Urinary bladder (tissue), 4 donors: ENCODE data around the gene SKAP1. TPM values are rescaled to one million over a fixed set of nuclear protein-coding genes. Genes with fewer than 3 reads are reported as not detected.
"Not testable (repeated sequence)": the region's sequence is repeated elsewhere in the genome, so short reads cannot be mapped to it uniquely, and the experiment has no call there.

ENCODE experiments used
- DNase-seq: peaks from one replicate; pipeline ENCODE4 v3.0.0-alpha.2; 2015; ENCODE audit errors: extremely low spot score
- H3K27ac ChIP-seq: one replicate; pipeline ENCODE4 v1.5.1; 2013; ENCODE audit warnings: low read depth, mild to moderate bottlenecking, moderate library complexity
- H3K36me3 ChIP-seq: one replicate; pipeline ENCODE4 v1.6.1; 2013; ENCODE audit warnings: mild to moderate bottlenecking, moderate library complexity; ENCODE audit not compliant: insufficient read depth
- H3K4me1 ChIP-seq: one replicate; pipeline ENCODE4 v1.6.1; 2013; ENCODE audit warnings: mild to moderate bottlenecking, moderate library complexity; ENCODE audit not compliant: insufficient read depth
- H3K4me3 ChIP-seq: one replicate; pipeline ENCODE4 v1.5.1; 2013; ENCODE audit warnings: low read depth, low read length
- WGBS: extraction: QIAGEN DNeasy Blood & Tissue Kit; methylation state at CpG from one replicate; pipeline ENCODE4 v1.1.7; 2013; 5-methylcytosine and 5-hydroxymethylcytosine counted together
- polyA plus RNA-seq: library from polyadenylated mRNA; stranded (reverse); fragments of 200-250 nt; gene quantifications from one replicate; pipeline ENCODE4 v1.2.3, GENCODE V29; 2013
- total RNA-seq: library from RNA; depleted of rRNA; stranded (reverse); fragments of >200 nt; gene quantifications from one replicate; pipeline ENCODE4 v1.2.3, GENCODE V29; 2014
- donor health status: healthy with polysubstance abuse.
- donor health status: healthy.

The SKAP1 gene
- total and polyA plus RNA-seq, 2 donors: 1.7 to 2.1 TPM

GRCh38 chr17:48440669-48441068 lies 10.7 kb upstream of the SKAP1 start:
- Histone ChIP-seq H3K4me3 (no peak overlapping the region), H3K27ac (no peak overlapping the region), H3K4me1 (no peaks in the 10 kb centered on the region), H3K36me3 (no peaks in the 10 kb centered on the region)
- WGBS: 85% methylated on average over 2 of the region's 2 CpGs
- no peak for DNase-seq

DNA sequence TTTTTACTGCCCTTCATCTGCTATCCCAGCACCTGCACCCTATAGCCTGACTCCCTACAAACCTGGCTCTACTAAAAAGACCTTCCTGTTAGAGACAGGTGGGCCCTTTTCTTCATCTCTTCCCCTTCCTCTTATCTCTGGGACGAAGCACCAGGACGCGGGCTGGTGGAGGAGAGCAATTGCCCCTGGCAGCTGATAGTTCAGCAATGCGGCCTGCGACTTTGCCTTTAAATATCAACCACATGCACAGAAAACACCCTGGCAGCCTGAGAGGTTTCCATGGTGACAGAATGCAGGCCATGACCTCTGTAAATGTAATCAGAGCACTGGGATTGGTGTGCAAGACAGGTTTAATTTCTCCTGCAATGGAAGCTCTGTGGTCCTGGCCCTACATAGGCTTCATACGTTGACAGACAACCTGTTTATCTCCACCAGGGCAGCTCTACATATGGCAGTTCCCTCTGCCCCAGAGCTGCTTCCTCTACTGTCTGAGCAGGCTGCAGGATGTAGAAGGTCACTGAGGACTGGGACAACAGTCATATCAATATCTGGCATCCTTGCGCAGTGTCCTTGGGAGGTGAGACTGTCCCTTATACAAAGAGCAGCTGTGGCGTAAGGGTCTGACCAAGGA lies 10.0 kb upstream of the SKAP1 start:
- H3K4me3 ChIP-seq: no peak overlapping the region
- H3K4me1 ChIP-seq: no peaks in the 10 kb centered on the region
- no peaks in the 10 kb centered on the region for H3K36me3 ChIP-seq
- DNase-seq: no peak
- no peak overlapping the region for H3K27ac ChIP-seq
- WGBS: 64% methylated on average over 8 of the region's 8 CpGs

GRCh38 chr17:48439110-48439850 lies 9.3 kb upstream of the SKAP1 start:
- no peaks in the 10 kb centered on the region for H3K36me3 ChIP-seq
- no peaks in the 10 kb centered on the region for H3K4me1 ChIP-seq
- H3K27ac ChIP-seq: no peak overlapping the region
- DNase-seq: no peak
- H3K4me3 ChIP-seq: no peak overlapping the region
- 83% methylated on average over 3 of the region's 3 CpGs for WGBS

DNA sequence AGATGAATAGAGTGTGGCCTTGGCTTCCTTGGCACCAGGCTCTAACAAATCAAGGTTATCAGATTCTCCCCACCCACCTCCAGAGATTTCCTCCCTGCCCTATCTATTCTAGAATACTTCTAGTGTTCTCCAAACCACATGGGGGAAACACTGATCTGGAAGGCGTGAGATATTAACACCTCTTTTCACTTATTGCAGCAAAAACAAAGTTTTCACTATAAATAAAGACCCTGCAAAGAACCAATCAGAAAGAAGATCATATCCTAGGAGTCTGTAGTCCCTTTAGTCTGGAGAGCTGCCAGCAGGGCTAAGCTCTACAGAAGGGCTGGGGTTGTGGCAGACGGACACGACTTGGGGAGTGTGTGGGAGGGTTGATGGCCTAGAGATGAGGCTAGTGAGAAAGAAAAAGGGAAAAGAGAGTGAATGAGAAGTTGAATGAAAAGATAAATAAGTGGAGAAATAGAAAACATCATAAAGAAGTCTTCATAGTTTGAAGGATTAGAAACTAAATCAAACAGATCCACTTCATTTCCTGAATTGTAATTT lies 8.6 kb upstream of the SKAP1 start:
- 38% methylated on average over 3 of the region's 3 CpGs for WGBS
- DNase-seq: no peak
- no peak overlapping the region for H3K4me3 ChIP-seq
- no peak overlapping the region for H3K27ac ChIP-seq
- no peaks in the 10 kb centered on the region for H3K4me1 ChIP-seq
- H3K36me3 ChIP-seq: no peaks in the 10 kb centered on the region

DNA sequence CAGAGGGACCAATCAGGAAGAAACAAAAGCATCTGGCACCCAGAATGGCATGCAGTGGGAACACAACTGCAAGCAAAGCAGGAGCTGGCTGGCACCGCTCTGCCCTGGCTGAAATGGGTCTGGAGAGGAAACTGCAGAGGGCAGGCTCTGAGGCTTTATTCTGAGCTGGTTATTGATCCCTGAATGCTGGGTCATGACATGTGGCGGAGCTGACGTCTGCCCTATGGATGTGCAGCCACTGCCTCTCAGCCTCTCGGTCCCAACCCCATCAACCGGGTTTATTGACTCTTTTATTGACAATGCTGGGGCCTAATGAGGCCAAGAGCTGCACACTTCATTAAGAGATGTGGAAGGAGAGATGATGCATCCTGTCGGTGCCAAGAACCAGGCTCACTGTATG lies 3.9 kb upstream of the SKAP1 start:
- no peaks in the 10 kb centered on the region for H3K4me1 ChIP-seq
- DNase-seq: no peak
- H3K36me3 ChIP-seq: no peaks in the 10 kb centered on the region
- no peak overlapping the region for H3K27ac ChIP-seq
- H3K4me3 ChIP-seq: no peak overlapping the region
- WGBS: 72% methylated on average over 6 of the region's 6 CpGs

GRCh38 chr17:48432820-48433775 lies 3.1 kb upstream of the SKAP1 start:
- H3K4me1 ChIP-seq: no peaks in the 10 kb centered on the region
- H3K36me3 ChIP-seq: no peaks in the 10 kb centered on the region
- no peak overlapping the region for H3K27ac ChIP-seq
- no peak for DNase-seq
- WGBS: 46% methylated on average over 11 of the region's 11 CpGs
- no peak overlapping the region for H3K4me3 ChIP-seq

DNA sequence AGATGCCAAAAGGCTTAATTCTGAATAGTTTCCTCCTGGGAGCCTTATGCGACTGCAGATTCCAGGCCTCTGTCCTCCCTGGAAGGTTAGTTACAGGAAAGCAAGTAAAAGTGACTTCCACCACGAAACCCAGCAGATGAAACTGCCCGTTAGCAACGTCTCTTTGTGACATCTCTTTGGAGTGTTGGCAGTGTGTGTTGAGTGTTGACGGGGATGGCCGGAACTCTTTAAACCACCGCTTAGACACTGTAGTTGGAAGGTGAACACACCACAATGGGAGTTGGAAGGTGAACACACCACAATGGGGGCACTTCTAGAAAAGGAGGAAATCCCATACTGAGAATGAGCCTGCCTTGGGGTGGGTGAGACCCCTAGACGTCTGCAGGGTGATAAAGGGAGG lies 858 bp downstream of the SKAP1 start:
- Histone ChIP-seq H3K27ac (no peak overlapping the region), H3K4me1 (no peaks in the 10 kb centered on the region), H3K36me3 (no peaks in the 10 kb centered on the region), H3K4me3 (peak overlapping the region; percentile 23)
- no peak for DNase-seq
- WGBS: 69% methylated on average over 8 of the region's 8 CpGs

- H3K36me3 ChIP-seq: no peaks in the 10 kb centered on the region
- no peaks in the 10 kb centered on the region for H3K4me1 ChIP-seq
- H3K4me3 ChIP-seq: no peak overlapping the region
- DNase-seq: no peak
- H3K27ac ChIP-seq: no peak overlapping the region
Measured at GRCh38 chr17:48427598-48427997, 2.4 kb downstream of the SKAP1 start.

DNA sequence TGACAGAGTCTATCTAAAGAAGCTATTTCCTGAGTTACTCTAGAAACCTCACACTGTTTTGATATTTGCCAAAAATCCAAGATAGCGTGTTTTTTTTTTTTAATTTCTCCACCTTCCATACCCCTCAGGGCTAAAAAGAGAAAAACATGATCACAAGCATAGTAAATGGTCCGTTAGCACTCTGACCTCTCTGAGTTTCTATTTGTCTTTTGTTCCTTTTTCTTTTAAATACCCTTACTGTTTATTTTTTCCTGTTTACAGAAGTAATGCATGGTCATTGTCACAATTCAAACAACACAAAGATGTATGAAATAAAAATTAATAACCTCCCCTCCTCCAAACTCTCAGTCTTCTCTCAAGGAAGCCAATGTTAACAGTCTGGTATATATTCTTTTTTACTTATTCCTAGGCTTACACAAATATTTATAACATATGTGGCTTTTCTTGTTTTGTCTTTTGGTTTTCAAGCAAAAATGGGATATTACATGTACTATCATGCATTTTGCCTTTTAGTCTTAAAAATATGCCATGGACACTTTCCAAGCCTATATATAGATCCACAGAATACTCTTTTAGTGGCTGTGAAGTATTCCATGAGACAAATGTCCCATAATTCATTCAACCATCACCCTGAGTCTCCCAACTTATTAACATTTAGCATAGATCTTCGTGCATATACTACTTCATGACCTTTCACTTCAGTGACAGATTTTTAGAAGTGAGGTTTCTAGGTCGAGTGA lies 3.1 kb downstream of the SKAP1 start:
- H3K36me3 ChIP-seq: no peaks in the 10 kb centered on the region
- WGBS: 71% methylated on average over 4 of the region's 4 CpGs
- no peak for DNase-seq

DNA sequence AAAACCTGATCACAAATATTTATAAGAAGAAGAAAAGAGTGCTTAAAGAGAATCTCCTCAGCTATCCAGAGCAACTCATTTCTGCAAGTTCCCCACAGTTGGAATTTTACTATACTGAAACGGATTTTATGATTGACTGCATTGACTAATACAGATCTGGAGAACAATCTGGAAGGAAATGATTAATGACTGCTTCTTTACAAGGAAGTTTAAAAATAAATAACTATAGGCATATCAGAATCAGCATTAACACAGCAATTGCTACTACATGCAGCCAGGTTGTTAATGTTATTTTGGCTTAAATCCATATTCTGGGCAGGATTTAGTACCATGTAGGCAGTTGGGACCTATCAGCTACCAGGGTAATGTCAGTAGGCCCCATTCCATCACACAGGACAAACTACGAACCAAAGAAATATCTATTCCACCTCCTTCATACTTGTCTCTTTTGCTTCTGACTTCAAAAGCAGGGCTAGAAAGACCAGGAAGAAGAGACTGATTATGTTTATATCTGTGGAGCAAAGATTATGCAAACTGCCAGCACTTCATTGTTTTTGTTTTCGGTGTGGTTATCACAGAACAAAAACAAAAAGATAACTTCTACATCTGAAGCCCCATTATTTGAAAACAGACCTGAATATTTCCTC lies 3.9 kb downstream of the SKAP1 start:
- no peaks in the 10 kb centered on the region for H3K4me1 ChIP-seq
- H3K27ac ChIP-seq: no peak overlapping the region
- no peak overlapping the region for H3K4me3 ChIP-seq
- WGBS: 49% methylated on average over 3 of the region's 3 CpGs
- DNase-seq: no peak
- H3K36me3 ChIP-seq: no peaks in the 10 kb centered on the region

More for the DNA sequence above, 3.1 kb downstream of the SKAP1 start:
- H3K4me1 ChIP-seq: no peaks in the 10 kb centered on the region
- no peak overlapping the region for H3K27ac ChIP-seq
- H3K4me3 ChIP-seq: no peak overlapping the region

DNA sequence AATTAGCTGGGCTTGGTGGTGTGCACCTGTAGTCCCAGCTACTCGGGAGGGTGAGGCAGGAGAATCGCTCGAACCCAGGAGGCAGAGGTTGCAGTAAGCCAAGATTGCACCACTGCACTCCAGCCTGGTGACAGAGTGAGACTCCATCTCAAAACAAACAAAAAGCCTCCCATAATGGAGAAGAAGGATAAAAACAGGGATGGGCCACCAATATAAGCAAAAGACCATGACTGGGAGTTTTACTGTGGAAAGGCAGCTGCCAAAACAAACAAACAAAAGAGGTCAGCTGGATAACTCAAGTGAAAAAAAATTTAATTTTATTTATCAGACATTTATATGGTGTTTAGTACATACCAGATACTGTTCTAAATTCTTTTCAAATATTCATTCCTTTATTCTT lies 8.0 kb downstream of the SKAP1 start:
- H3K27ac ChIP-seq, H3K4me3 ChIP-seq, H3K36me3 ChIP-seq, H3K4me1 ChIP-seq, DNase-seq: not testable (repeated sequence)
- WGBS: 89% methylated on average over 3 of the region's 3 CpGs

DNA sequence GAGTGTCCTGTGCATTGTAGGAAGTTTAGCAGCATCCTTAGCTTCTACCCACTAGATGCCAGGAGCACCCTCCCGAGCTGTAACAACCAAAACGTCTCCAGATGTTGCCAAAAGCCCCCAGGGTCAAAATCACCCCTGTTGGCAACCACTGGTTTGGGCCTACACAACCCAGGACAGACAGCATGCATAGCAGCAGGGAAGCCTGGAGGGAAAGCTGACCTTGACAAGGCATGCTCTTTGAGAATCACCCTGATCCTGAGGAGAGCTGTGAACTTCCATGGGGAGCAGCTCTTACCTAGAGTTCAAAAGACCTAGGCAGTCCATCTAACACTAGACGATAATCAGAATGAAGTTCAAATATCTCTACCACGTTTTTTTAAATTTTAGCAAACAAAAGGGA lies 9.2 kb downstream of the SKAP1 start:
- no peak for DNase-seq
- H3K27ac ChIP-seq: no peak overlapping the region
- no peak overlapping the region for H3K4me3 ChIP-seq
- no peaks in the 10 kb centered on the region for H3K4me1 ChIP-seq
- 70% methylated on average over 4 of the region's 4 CpGs for WGBS
- H3K36me3 ChIP-seq: no peaks in the 10 kb centered on the region

DNA sequence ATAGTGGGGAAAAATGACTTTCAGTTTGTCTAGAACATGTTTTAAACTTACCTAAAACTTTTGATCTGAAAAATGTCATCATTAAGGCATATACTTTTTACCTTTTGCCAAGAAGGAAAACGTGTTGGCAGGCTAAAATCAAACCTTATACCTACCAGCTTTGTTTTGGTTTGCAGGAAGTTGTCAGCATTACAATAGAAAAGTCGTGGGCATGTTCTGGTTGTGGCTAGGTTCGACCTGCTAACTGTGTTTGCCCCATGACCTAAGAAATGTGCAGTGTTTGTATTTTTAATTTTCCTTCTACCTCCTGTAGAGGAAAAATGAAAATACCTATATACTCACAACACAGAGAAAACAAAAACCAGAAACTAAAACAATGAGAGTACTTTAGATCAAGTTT lies 13.0 kb downstream of the SKAP1 start:
- no peak for DNase-seq
- Histone ChIP-seq H3K4me1 (no peaks in the 10 kb centered on the region), H3K27ac (no peak overlapping the region), H3K4me3 (no peak overlapping the region), H3K36me3 (no peaks in the 10 kb centered on the region)
- WGBS: 8% methylated on average over 3 of the region's 3 CpGs
